B cell (primary cell): ENCODE results near the gene IRX4. TPM values are rescaled to one million over a fixed set of nuclear protein-coding genes. Genes with fewer than 3 reads are reported as not detected.

Experiments
- ATAC-seq: fragments of 200-7000 bp; cut with Tn5 transposase; one replicate; pipeline ENCODE4 v1.10.0; 2021; ENCODE audit warnings: low read depth, mild to moderate bottlenecking, moderate number of reproducible peaks, moderate library complexity
- CTCF ChIA-PET: fragments of 350-600 bp; sonication (Branson Sonifier 250); formaldehyde crosslinking; loops from one replicate; lab custom pipeline; 2021; ENCODE audit warnings: antibody characterized with exemption, inconsistent platforms; lab: Charles Lee
- POLR2A ChIA-PET: fragments of 350-600 bp; sonication (Branson Sonifier 250); formaldehyde crosslinking; loops from one replicate; lab custom pipeline; 2021; ENCODE audit warnings: antibody characterized with exemption; lab: Charles Lee
- DNase-seq: peaks from one replicate; pipeline ENCODE4 v3.0.0; 2013
- H2AFZ ChIP-seq: 2 replicates; pipeline ENCODE4 v1.6.1; 2012; ENCODE audit warnings: mild to moderate bottlenecking, low read depth, low read length; ENCODE audit not compliant: insufficient read depth, poor library complexity, severe bottlenecking
- H3K27ac ChIP-seq, 2 donors: 1 replicate in 1 of 2; 2 replicates in 1 of 2; pipeline ENCODE4 v1.5.1; 2012 to 2013; ENCODE audit warnings: low read length in 2 of 2, mild to moderate bottlenecking in 2 of 2, moderate library complexity in 1 of 2
- H3K27me3 ChIP-seq, 4 experiments: fragments of 200-600 bp in 1 of 4; sonication (generic) in 1 of 4; replicated peaks in 1 of 4; 1 replicate in 2 of 4; 2 replicates in 2 of 4; pipeline versions ENCODE4 v1.6.1 to v1.7.0; 2013 to 2016; ENCODE audit warnings: low read length in 3 of 4, mild to moderate bottlenecking in 2 of 4, mixed read lengths in 1 of 4, moderate library complexity in 1 of 4; ENCODE audit not compliant: insufficient read depth in 4 of 4, control insufficient read depth in 3 of 4; ENCODE audit errors: control extremely low read depth in 1 of 4
- H3K36me3 ChIP-seq, 2 experiments: replicated peaks in 1 of 2; 1 replicate in 1 of 2; 2 replicates in 1 of 2; pipeline versions ENCODE4 v1.6.1 to v1.7.1; 2013; ENCODE audit warnings: low read length in 1 of 2; ENCODE audit not compliant: insufficient read depth in 2 of 2, control insufficient read depth in 1 of 2; ENCODE audit errors: control extremely low read depth in 1 of 2, extremely low read depth in 1 of 2
- H3K4me1 ChIP-seq, 2 donors: fragments of 200-600 bp in 1 of 2; sonication (generic) in 1 of 2; 1 replicate in 1 of 2; 2 replicates in 1 of 2; pipeline versions ENCODE4 v1.5.1 to v1.6.1; 2013 to 2017; ENCODE audit warnings: low read length in 2 of 2; ENCODE audit not compliant: control insufficient read depth in 2 of 2, insufficient read depth in 2 of 2
- H3K4me2 ChIP-seq: replicated peaks from 2 replicates; pipeline ENCODE3; 2012; ENCODE audit warnings: mild to moderate bottlenecking, low read depth, low read length; ENCODE audit not compliant: poor library complexity, severe bottlenecking
- H3K4me3 ChIP-seq, 5 experiments: fragments of 200-600 bp in 1 of 5; sonication (generic) in 1 of 5; 1 replicate in 3 of 5; 2 replicates in 2 of 5; pipeline versions ENCODE4 v1.5.1 to v1.7.0; 2011 to 2016; ENCODE audit warnings: low read length in 4 of 5, mild to moderate bottlenecking in 4 of 5, low read depth in 2 of 5, control low read depth in 1 of 5, moderate library complexity in 1 of 5; ENCODE audit not compliant: insufficient read depth in 1 of 5; ENCODE audit errors: control extremely low read depth in 1 of 5, extremely low read depth in 1 of 5
- H3K79me2 ChIP-seq: fragments of 200-600 bp; sonication (generic); one replicate; pipeline ENCODE4 v1.6.0; 2016; ENCODE audit warnings: low read length; ENCODE audit not compliant: control insufficient read depth, insufficient read depth
- H3K9ac ChIP-seq: fragments of 200-600 bp; sonication (generic); 2 replicates; pipeline ENCODE4 v1.6.1; 2017; ENCODE audit warnings: mild to moderate bottlenecking, low read length, moderate library complexity
- H3K9me3 ChIP-seq, 3 donors: one replicate each; pipeline versions ENCODE4 v1.6.1 to v1.7.1; 2013; ENCODE audit warnings: low read length in 2 of 3; ENCODE audit not compliant: control insufficient read depth in 2 of 3, insufficient read depth in 1 of 3; ENCODE audit errors: control extremely low read depth in 1 of 3
- H4K20me1 ChIP-seq: 2 replicates; pipeline ENCODE4 v1.6.0; 2012; ENCODE audit warnings: mild to moderate bottlenecking, low read length; ENCODE audit not compliant: insufficient read depth, control insufficient read depth, poor library complexity, severe bottlenecking
- H3K27ac Mint-ChIP-seq: one replicate; pipeline ENCODE4 v1.8.0; 2021; ENCODE audit warnings: mixed read lengths
- H3K27me3 Mint-ChIP-seq: one replicate; pipeline ENCODE4 v1.8.0; 2021; ENCODE audit warnings: mixed read lengths
- H3K4me1 Mint-ChIP-seq: one replicate; pipeline ENCODE4 v1.8.0; 2021; ENCODE audit warnings: mixed read lengths
- H3K4me3 Mint-ChIP-seq: one replicate; pipeline ENCODE4 v1.8.0; 2021; ENCODE audit warnings: mixed read lengths
- H3K9me3 Mint-ChIP-seq: one replicate; pipeline ENCODE4 v1.8.0; 2022; ENCODE audit warnings: mixed read lengths; ENCODE audit not compliant: insufficient read depth
- EZH2 ChIP-seq: IDR thresholded peaks from 2 replicates; pipeline ENCODE4 v1.6.1; 2012; ENCODE audit warnings: borderline replicate concordance, low read depth, mild to moderate bottlenecking, moderate library complexity, low read length; ENCODE audit not compliant: insufficient read depth, poor library complexity, severe bottlenecking
- WGBS: methylation state at CpG from one replicate; pipeline ENCODE4 v1.1.5; 2013; ENCODE audit warnings: missing lambda C conversion rate; ENCODE audit not compliant: insufficient coverage; 5-methylcytosine and 5-hydroxymethylcytosine counted together
- intact Hi-C: fragments of 100-400 bp; cut with micrococcal nuclease; formaldehyde crosslinking; loops from one replicate; pipeline ENCODE4 v1.10.0; 2022
- polyA plus RNA-seq: library from polyadenylated mRNA; depleted of rRNA; stranded (reverse); fragments of >200 nt; gene quantifications from 2 replicates; pipeline ENCODE4 v1.2.3, GENCODE V29; 2012
- total RNA-seq, 2 donors: library from RNA; stranded (reverse); fragments of 120-200 nt in 1 of 2; gene quantifications; 1 replicate in 1 of 2; 2 replicates in 1 of 2; pipeline versions ENCODE4 v1.2.3 to v1.2.4, GENCODE V29; 2013 to 2022
- TF ChIP-seq, protein P1 (sequence below): fragments of 200-600 bp; IDR thresholded peaks from one replicate; pipeline ENCODE4 v1.8.0; 2022; ENCODE audit warnings: antibody characterized with exemption, mild to moderate bottlenecking

IRX4 gene
- total and polyA plus RNA-seq, 2 donors (not counting 1 experiment from before 2014, with no cell fraction given), result not detected

DNA sequence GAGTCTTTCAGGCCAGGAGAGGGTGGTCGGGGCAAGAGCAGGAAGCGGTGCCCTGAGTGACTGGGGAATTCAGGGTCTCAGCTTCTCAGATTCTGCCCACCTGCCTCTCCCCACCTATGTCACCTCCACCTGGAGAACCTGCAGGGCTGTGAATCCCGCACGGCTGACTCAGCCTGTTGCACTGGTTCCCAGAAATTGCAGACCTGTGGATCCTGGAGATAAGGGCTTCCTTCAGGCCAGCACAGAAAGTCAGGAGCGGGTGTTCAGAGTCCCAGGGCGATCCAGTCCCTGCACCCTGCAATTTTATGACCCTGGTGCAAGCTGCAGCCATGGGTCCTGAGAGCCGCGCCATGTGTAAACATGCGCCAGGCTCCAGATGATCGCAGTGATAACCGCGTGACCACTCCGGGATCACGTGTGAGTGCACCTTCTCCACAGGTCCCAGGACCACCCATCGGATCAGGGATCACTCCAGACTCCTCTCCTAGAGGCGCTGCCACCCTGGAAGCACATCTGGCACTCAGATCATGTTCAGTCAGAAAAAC lies 17.8 kb downstream of the IRX4 start:
- intact Hi-C loops, result no loop called here
- Mint-ChIP-seq H3K9me3 (no peaks in the 10 kb centered on the region), H3K27ac (no peak overlapping the region), H3K4me3 (no peak overlapping the region), H3K27me3 (peaks cover 32% of the 10 kb centered on the region), H3K4me1 (no peaks in the 10 kb centered on the region)
- TF ChIP-seq, protein P1, sequence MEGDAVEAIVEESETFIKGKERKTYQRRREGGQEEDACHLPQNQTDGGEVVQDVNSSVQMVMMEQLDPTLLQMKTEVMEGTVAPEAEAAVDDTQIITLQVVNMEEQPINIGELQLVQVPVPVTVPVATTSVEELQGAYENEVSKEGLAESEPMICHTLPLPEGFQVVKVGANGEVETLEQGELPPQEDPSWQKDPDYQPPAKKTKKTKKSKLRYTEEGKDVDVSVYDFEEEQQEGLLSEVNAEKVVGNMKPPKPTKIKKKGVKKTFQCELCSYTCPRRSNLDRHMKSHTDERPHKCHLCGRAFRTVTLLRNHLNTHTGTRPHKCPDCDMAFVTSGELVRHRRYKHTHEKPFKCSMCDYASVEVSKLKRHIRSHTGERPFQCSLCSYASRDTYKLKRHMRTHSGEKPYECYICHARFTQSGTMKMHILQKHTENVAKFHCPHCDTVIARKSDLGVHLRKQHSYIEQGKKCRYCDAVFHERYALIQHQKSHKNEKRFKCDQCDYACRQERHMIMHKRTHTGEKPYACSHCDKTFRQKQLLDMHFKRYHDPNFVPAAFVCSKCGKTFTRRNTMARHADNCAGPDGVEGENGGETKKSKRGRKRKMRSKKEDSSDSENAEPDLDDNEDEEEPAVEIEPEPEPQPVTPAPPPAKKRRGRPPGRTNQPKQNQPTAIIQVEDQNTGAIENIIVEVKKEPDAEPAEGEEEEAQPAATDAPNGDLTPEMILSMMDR, result no peak
- TF ChIP-seq EZH2, result no peak
- Histone ChIP-seq H3K79me2 (no peaks in the 10 kb centered on the region), H3K9me3 (peaks cover 0 to 9% (median 0%) of the 10 kb centered on the region in 3 donors), H2AFZ (no peak overlapping the region), H4K20me1 (no peaks in the 10 kb centered on the region), H3K4me1 (no peaks in the 10 kb centered on the region), H3K36me3 (no peaks in the 10 kb centered on the region), H3K27ac (no peak overlapping the region), H3K27me3 (peaks cover 0 to 23% (median 3%) of the 10 kb centered on the region in 4 experiments), H3K4me2 (no peak overlapping the region), H3K4me3 (no peak overlapping the region), H3K9ac (no peak overlapping the region)
- ATAC-seq, result no peak
- WGBS, result 87% methylated on average over 13 of the region's 16 CpGs
- no peak for DNase-seq
- ChIA-PET POLR2A (no interaction called here), CTCF (no interaction called here)

DNA sequence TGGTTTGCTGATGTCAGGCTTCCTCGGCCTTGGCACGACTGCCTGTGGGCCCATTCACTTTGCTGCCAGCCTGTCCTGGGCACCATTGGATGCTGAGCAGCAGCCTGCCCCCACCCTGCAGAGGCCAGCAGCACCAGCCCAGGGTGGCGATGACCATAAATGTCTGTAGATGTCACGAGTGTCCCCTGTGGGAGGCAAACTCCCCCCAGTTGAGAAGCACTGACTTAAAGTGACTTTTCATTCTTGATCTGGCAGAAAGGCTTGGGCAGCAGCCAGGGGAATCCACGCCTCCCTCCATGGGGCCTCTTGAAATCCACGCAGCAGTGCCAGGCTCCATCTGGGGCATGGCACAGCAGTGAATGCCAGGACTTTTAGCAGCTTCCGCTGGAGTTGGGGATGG lies 21.8 kb downstream of the IRX4 start:
- no peaks in the 10 kb centered on the region for H3K36me3 ChIP-seq
- Mint-ChIP-seq H3K4me1 (no peaks in the 10 kb centered on the region), H3K4me3 (no peak overlapping the region), H3K27me3 (peaks cover 22% of the 10 kb centered on the region), H3K27ac (no peak overlapping the region), H3K9me3 (no peaks in the 10 kb centered on the region)
- peaks cover 0 to 2% (median 0%) of the 10 kb centered on the region in 3 donors for H3K9me3 ChIP-seq
- H2AFZ ChIP-seq, result no peak overlapping the region
- CTCF ChIA-PET, result no interaction called here
- WGBS, result 86% methylated on average over 7 of the region's 7 CpGs
- no peak overlapping the region for H3K9ac ChIP-seq
- POLR2A ChIA-PET, result no interaction called here
- H4K20me1 ChIP-seq, result no peaks in the 10 kb centered on the region
- H3K27ac ChIP-seq, result no peak overlapping the region
- no peak overlapping the region for H3K4me2 ChIP-seq
- intact Hi-C loops, result no loop called here
- no peak overlapping the region for H3K4me3 ChIP-seq
- peaks cover 0 to 12% (median 2%) of the 10 kb centered on the region in 4 experiments for H3K27me3 ChIP-seq
- no peaks in the 10 kb centered on the region for H3K79me2 ChIP-seq
- DNase-seq (no peak), ATAC-seq (no peak)
- H3K4me1 ChIP-seq, result no peaks in the 10 kb centered on the region
- TF ChIP-seq, protein P1, result no peak
- TF ChIP-seq EZH2, result no peak
